ENCODE results near the gene WFDC5.
A peak's percentile ranks its signal among the peaks of the same experiment; 100 is the strongest.
"Not testable (repeated sequence)": the region's sequence is repeated elsewhere in the genome, so short reads cannot be mapped to it uniquely, and the experiment has no call there.

The WFDC5 gene

GRCh38 chr20:45114465-45115385 is at the start of gene WFDC5:
Gene WFDC5 (minus strand): TSS chr20:45115174. CDS start chr20:45115083, 91 bp downstream.
- no peak for DNase-seq (ENCODE audit: low read depth)

- no peak for DNase-seq (ENCODE audit: low read depth)
Observed at GRCh38 chr20:45163083-45163803, 48.3 kb upstream of the WFDC5 start.

GRCh38 chr20:45157962-45158361 is 43.0 kb upstream of the WFDC5 start:
- no peak for DNase-seq (ENCODE audit: low read depth)

GRCh38 chr20:45156713-45157112 is 41.7 kb upstream of the WFDC5 start:
- DNase-seq (ENCODE audit: low read depth): no peak

- DNase-seq (ENCODE audit: low read depth): not testable (repeated sequence)
Observed at GRCh38 chr20:45154794-45155193, 39.8 kb upstream of the WFDC5 start.

- no peak for DNase-seq (ENCODE audit: low read depth)
Observed at GRCh38 chr20:45154183-45154582, 39.2 kb upstream of the WFDC5 start.

GRCh38 chr20:45153752-45154151 is 38.8 kb upstream of the WFDC5 start:
- no peak for DNase-seq (ENCODE audit: low read depth)

- no peak for DNase-seq (ENCODE audit: low read depth)
Observed at GRCh38 chr20:45153147-45153546, 38.2 kb upstream of the WFDC5 start.

- DNase-seq (ENCODE audit: low read depth): no peak
Observed at GRCh38 chr20:45152405-45152804, 37.4 kb upstream of the WFDC5 start.

GRCh38 chr20:45149062-45149461 is 34.1 kb upstream of the WFDC5 start:
- no peak for DNase-seq (ENCODE audit: low read depth)

- DNase-seq (ENCODE audit: low read depth): no peak
Observed at GRCh38 chr20:45140836-45141235, 25.9 kb upstream of the WFDC5 start.

GRCh38 chr20:45139733-45140375 is 24.9 kb upstream of the WFDC5 start:
- DNase-seq (ENCODE audit: low read depth): not testable (repeated sequence)

GRCh38 chr20:45138561-45139300 is 23.8 kb upstream of the WFDC5 start:
- DNase-seq (ENCODE audit: low read depth): peak; percentile 21

GRCh38 chr20:45136911-45137310 is 21.9 kb upstream of the WFDC5 start:
- DNase-seq (ENCODE audit: low read depth): no peak

GRCh38 chr20:45128099-45128498 is 13.1 kb upstream of the WFDC5 start:
- no peak for DNase-seq (ENCODE audit: low read depth)

- no peak for DNase-seq (ENCODE audit: low read depth)
Observed at GRCh38 chr20:45124365-45124764, 9.4 kb upstream of the WFDC5 start, which contains the start of gene WFDC12. Gene WFDC12 (minus strand): TSS chr20:45124465. CDS start chr20:45124447, 18 bp downstream.

GRCh38 chr20:45121388-45121787 is 6.4 kb upstream of the WFDC5 start:
- no peak for DNase-seq (ENCODE audit: low read depth)

- no peak for DNase-seq (ENCODE audit: low read depth)
Observed at GRCh38 chr20:45119556-45120266, 4.7 kb upstream of the WFDC5 start.

- no peak for DNase-seq (ENCODE audit: low read depth)
Observed at GRCh38 chr20:45118028-45118427, 3.1 kb upstream of the WFDC5 start.

- DNase-seq (ENCODE audit: low read depth): no peak
Observed at GRCh38 chr20:45117581-45117980, 2.6 kb upstream of the WFDC5 start.

- no peak for DNase-seq (ENCODE audit: low read depth)
Observed at GRCh38 chr20:45115829-45116228, 855 bp upstream of the WFDC5 start.
